Mesenchymal stem cell (in vitro differentiated cells and primary cell): ENCODE measurements around the gene NRF1.
"Not testable (repeated sequence)": the region's sequence is repeated elsewhere in the genome, so short reads cannot be mapped to it uniquely, and the experiment has no call there.

Experiments
- DNase-seq: peaks from one replicate; pipeline ENCODE4 v3.0.0-alpha.2; 2013
- H2AFZ ChIP-seq: one replicate; pipeline ENCODE4 v1.6.1; 2013; ENCODE audit warnings: low read depth, mild to moderate bottlenecking, control low read depth, inconsistent platforms, low read length, moderate library complexity
- H2AK5ac ChIP-seq: 2 replicates; pipeline ENCODE4 v1.6.1; 2013; ENCODE audit warnings: low read length, moderate library complexity, mild to moderate bottlenecking, inconsistent platforms; ENCODE audit not compliant: severe bottlenecking
- H2BK120ac ChIP-seq: one replicate; pipeline ENCODE4 v1.6.1; 2013; ENCODE audit warnings: low read depth, mild to moderate bottlenecking, inconsistent platforms, low read length, moderate library complexity
- H2BK12ac ChIP-seq, 2 experiments: one replicate each; pipeline ENCODE4 v1.6.1; 2013; ENCODE audit warnings: inconsistent platforms in 2 of 2, low read length in 2 of 2, mild to moderate bottlenecking in 2 of 2, moderate library complexity in 2 of 2, control low read depth in 1 of 2
- H2BK15ac ChIP-seq: one replicate; pipeline ENCODE4 v1.6.1; 2013; ENCODE audit warnings: mild to moderate bottlenecking, low read depth, inconsistent platforms; ENCODE audit not compliant: poor library complexity, severe bottlenecking
- H2BK5ac ChIP-seq: 2 replicates; pipeline ENCODE4 v1.6.1; 2013; ENCODE audit warnings: low read depth, mild to moderate bottlenecking, low read length, control low read depth, inconsistent platforms; ENCODE audit not compliant: poor library complexity, severe bottlenecking
- H3K14ac ChIP-seq, 2 experiments: one replicate each; pipeline ENCODE4 v1.6.1; 2013; ENCODE audit warnings: inconsistent platforms in 2 of 2, low read length in 2 of 2, control low read depth in 1 of 2, mild to moderate bottlenecking in 1 of 2, moderate library complexity in 1 of 2
- H3K18ac ChIP-seq, 2 experiments: one replicate each; pipeline ENCODE4 v1.6.1; 2013; ENCODE audit warnings: inconsistent platforms in 2 of 2, low read length in 2 of 2, control low read depth in 1 of 2, low read depth in 1 of 2, mild to moderate bottlenecking in 1 of 2
- H3K23ac ChIP-seq, 2 experiments: one replicate each; pipeline ENCODE4 v1.6.1; 2013; ENCODE audit warnings: inconsistent platforms in 2 of 2, low read length in 2 of 2, mild to moderate bottlenecking in 2 of 2, moderate library complexity in 2 of 2, control low read depth in 1 of 2
- H3K27ac ChIP-seq: 2 replicates; pipeline ENCODE4 v1.5.1; 2013; ENCODE audit warnings: mild to moderate bottlenecking, moderate library complexity, low read length, control low read depth, inconsistent platforms; ENCODE audit not compliant: poor library complexity, severe bottlenecking
- H3K27me3 ChIP-seq, 2 experiments: 2 replicates each; pipeline versions ENCODE4 v1.6.1 to v1.7.0; 2013; ENCODE audit warnings: low read length in 2 of 2, mild to moderate bottlenecking in 2 of 2, moderate library complexity in 2 of 2, control low read depth in 1 of 2, inconsistent platforms in 1 of 2; ENCODE audit not compliant: control insufficient read depth in 1 of 2, insufficient read depth in 1 of 2
- H3K36me3 ChIP-seq, 2 experiments: 2 replicates each; pipeline versions ENCODE4 v1.6.1 to v1.7.0; 2013; ENCODE audit warnings: low read length in 2 of 2, control low read depth in 1 of 2, inconsistent platforms in 1 of 2, low read depth in 1 of 2, mild to moderate bottlenecking in 1 of 2; ENCODE audit not compliant: insufficient read depth in 2 of 2, control insufficient read depth in 1 of 2
- H3K4ac ChIP-seq, 2 experiments: one replicate each; pipeline ENCODE4 v1.6.1; 2013; ENCODE audit warnings: inconsistent platforms in 2 of 2, low read length in 2 of 2, mild to moderate bottlenecking in 2 of 2, moderate library complexity in 2 of 2, control low read depth in 1 of 2, low read depth in 1 of 2
- H3K4me1 ChIP-seq: 2 replicates; pipeline ENCODE4 v1.6.1; 2013; ENCODE audit warnings: low read depth, low read length, control low read depth; ENCODE audit not compliant: control insufficient read depth, insufficient read depth
- H3K4me2 ChIP-seq: 2 replicates; pipeline ENCODE4 v1.6.1; 2013; ENCODE audit warnings: low read length, mild to moderate bottlenecking, inconsistent platforms; ENCODE audit not compliant: poor library complexity, severe bottlenecking
- H3K4me3 ChIP-seq, 2 experiments: 2 replicates each; pipeline versions ENCODE4 v1.5.1 to v1.7.0; 2013; ENCODE audit warnings: low read length in 2 of 2, mild to moderate bottlenecking in 2 of 2, control low read depth in 1 of 2, low read depth in 1 of 2; ENCODE audit not compliant: insufficient read depth in 1 of 2
- H3K79me1 ChIP-seq: replicated peaks from 2 replicates; pipeline ENCODE4 v1.6.1; 2013; ENCODE audit warnings: mild to moderate bottlenecking, control low read depth, low read length, inconsistent platforms; ENCODE audit not compliant: poor library complexity, severe bottlenecking
- H3K9ac ChIP-seq: 2 replicates; pipeline ENCODE4 v1.7.0; 2013; ENCODE audit warnings: mild to moderate bottlenecking, low read length, moderate library complexity
- H3K9me3 ChIP-seq: 2 replicates; pipeline ENCODE4 v1.7.0; 2013; ENCODE audit warnings: mild to moderate bottlenecking, low read length; ENCODE audit not compliant: control insufficient read depth
- H4K8ac ChIP-seq: one replicate; pipeline ENCODE4 v1.6.1; 2013; ENCODE audit warnings: inconsistent platforms, mild to moderate bottlenecking, low read length, moderate library complexity
- H4K91ac ChIP-seq: one replicate; pipeline ENCODE4 v1.6.1; 2013; ENCODE audit warnings: mild to moderate bottlenecking, low read length, inconsistent platforms
- WGBS: methylation state at CpG from one replicate; pipeline ENCODE4 v1.1.7; 2013; ENCODE audit warnings: mixed read lengths; 5-methylcytosine and 5-hydroxymethylcytosine counted together

NRF1 gene

GRCh38 chr7:129659907-129660306 lies 48.4 kb downstream of the NRF1 start:
- H3K4me2 ChIP-seq, H3K9ac ChIP-seq, H3K23ac ChIP-seq, H3K4me3 ChIP-seq, H2BK12ac ChIP-seq, H3K27me3 ChIP-seq, H2AFZ ChIP-seq, H2BK120ac ChIP-seq, H2BK15ac ChIP-seq, H3K27ac ChIP-seq, H3K14ac ChIP-seq, H3K4ac ChIP-seq, H2AK5ac ChIP-seq, H3K18ac ChIP-seq, H2BK5ac ChIP-seq, H4K8ac ChIP-seq, H4K91ac ChIP-seq, DNase-seq, H3K4me1 ChIP-seq: not testable (repeated sequence)
- Histone ChIP-seq H3K9me3 (peaks cover 16% of the 10 kb centered on the region), H3K36me3 (peaks cover 14 to 48% of the 10 kb centered on the region in 2 experiments), H3K79me1 (peaks cover 10% of the 10 kb centered on the region)
- WGBS: 50% methylated on average over 1 of the region's 2 CpGs

- Histone ChIP-seq H3K27ac (no peak overlapping the region), H3K79me1 (peaks cover 10% of the 10 kb centered on the region), H3K4ac (no peak overlapping the region), H2BK15ac (no peak overlapping the region), H2AFZ (no peak overlapping the region), H2BK120ac (no peak overlapping the region), H4K8ac (no peak overlapping the region), H3K18ac (no peak overlapping the region), H3K27me3 (no peaks in the 10 kb centered on the region), H3K14ac (no peak overlapping the region), H4K91ac (no peak overlapping the region), H3K23ac (no peak overlapping the region), H3K4me3 (peak overlapping the region in 1 of 2 experiments; percentile 43), H2AK5ac (no peak overlapping the region), H3K4me1 (peaks cover 6% of the 10 kb centered on the region), H3K36me3 (peaks cover 14 to 48% of the 10 kb centered on the region in 2 experiments), H3K9me3 (peaks cover 16% of the 10 kb centered on the region), H2BK12ac (no peak overlapping the region), H3K4me2 (no peak overlapping the region), H3K9ac (no peak overlapping the region), H2BK5ac (no peak overlapping the region)
- WGBS: 100% methylated on average over 2 of the region's 4 CpGs
- no peak for DNase-seq
Measured at GRCh38 chr7:129661645-129662182, 50.2 kb downstream of the NRF1 start.

- not testable (repeated sequence) for H2BK5ac ChIP-seq, H3K23ac ChIP-seq, H3K27me3 ChIP-seq, H3K18ac ChIP-seq, H2BK15ac ChIP-seq, H4K91ac ChIP-seq, H3K9ac ChIP-seq, H3K4ac ChIP-seq, H2BK12ac ChIP-seq, H3K27ac ChIP-seq, H3K4me1 ChIP-seq, H4K8ac ChIP-seq, H2AFZ ChIP-seq, H3K4me2 ChIP-seq, H2BK120ac ChIP-seq, H3K14ac ChIP-seq, H3K4me3 ChIP-seq, DNase-seq, H2AK5ac ChIP-seq
- Histone ChIP-seq H3K9me3 (peaks cover 16% of the 10 kb centered on the region), H3K79me1 (peaks cover 11% of the 10 kb centered on the region), H3K36me3 (peaks cover 13 to 36% of the 10 kb centered on the region in 2 experiments)
- over 99% methylated on average over 26 of the region's 32 CpGs for WGBS
Measured at GRCh38 chr7:129663240-129663639, 51.7 kb downstream of the NRF1 start.

- no peak overlapping the region for H2AK5ac ChIP-seq
- WGBS: 87% methylated on average over 5 of the region's 5 CpGs
- no peak overlapping the region for H2AFZ ChIP-seq
Measured at GRCh38 chr7:129664029-129665012, 52.8 kb downstream of the NRF1 start.

More at GRCh38 chr7:129664029-129665012, 52.8 kb downstream of the NRF1 start:
- H2BK5ac ChIP-seq: no peak overlapping the region
- peak overlapping the region; percentile 23 for H2BK15ac ChIP-seq
- no peak overlapping the region for H2BK12ac ChIP-seq
- peaks cover 5% of the 10 kb centered on the region for H3K4me1 ChIP-seq
- peaks cover 11 to 25% of the 10 kb centered on the region in 2 experiments for H3K36me3 ChIP-seq
- no peak overlapping the region for H3K4me3 ChIP-seq
- peaks cover 10% of the 10 kb centered on the region for H3K79me1 ChIP-seq
- H3K4me2 ChIP-seq: peak overlapping the region; percentile 18
- peak overlapping the region; percentile 95 for H3K27ac ChIP-seq
- H4K91ac ChIP-seq: no peak overlapping the region
- no peak overlapping the region for H3K4ac ChIP-seq
- H3K23ac ChIP-seq: no peak overlapping the region
- no peak overlapping the region for H3K18ac ChIP-seq
- no peak overlapping the region for H2BK120ac ChIP-seq
- H4K8ac ChIP-seq: no peak overlapping the region
- H3K27me3 ChIP-seq: no peaks in the 10 kb centered on the region
- peaks cover 16% of the 10 kb centered on the region for H3K9me3 ChIP-seq
- peak; percentile 72 for DNase-seq
- no peak overlapping the region for H3K14ac ChIP-seq
- peak overlapping the region; percentile 11 for H3K9ac ChIP-seq
